H1 (cell line): ENCODE results near the gene PPP1R14C. TPM values are rescaled to one million over a fixed set of nuclear protein-coding genes. Genes with fewer than 3 reads are reported as not detected.

Source experiments
- RNF2 ChIP-seq: fragments of 200-900, 300-1000 bp; sonication (generic); IDR thresholded peaks from 2 replicates; pipeline ENCODE4 v1.7.1; 2016; ENCODE audit warnings: borderline replicate concordance, low read depth, mild to moderate bottlenecking, antibody characterized with exemption, low read length; ENCODE audit not compliant: poor library complexity, severe bottlenecking; ENCODE audit errors: missing control alignments
- RXRA ChIP-seq: IDR thresholded peaks from 2 replicates; pipeline ENCODE4 v1.6.1; 2011; ENCODE audit warnings: low read depth, mild to moderate bottlenecking, low read length, moderate library complexity; ENCODE audit not compliant: insufficient read depth
- polyA plus RNA-seq, 7 experiments: library from polyadenylated mRNA; depleted of rRNA in 3 of 7; stranded (reverse) in 5 of 7; unstranded in 2 of 7; fragments of >200 nt in 5 of 7; fragments of 200-250 nt in 2 of 7; gene quantifications; 1 replicate in 5 of 7; 2 replicates in 1 of 7; 4 replicates in 1 of 7; pipeline versions ENCODE4 v1.2.1 to v1.2.3, GENCODE V29; 2011 to 2013; ENCODE audit warnings: missing spikeins in 2 of 7, mixed read lengths in 2 of 7
- total RNA-seq: library from RNA; stranded (reverse); fragmentation: NEBNext Ultra II Directional; extraction: Animal tissue kit (Norgen Biotek cat#: 25700); gene quantifications from 2 replicates; pipeline ENCODE4 v1.2.1, GENCODE V29; 2021

PPP1R14C gene
- total and polyA plus RNA-seq, 2 of the 8 experiments (the other 6 are each of a cell fraction or from before 2014, with no cell fraction given), result 0.30 to 0.61 TPM

DNA sequence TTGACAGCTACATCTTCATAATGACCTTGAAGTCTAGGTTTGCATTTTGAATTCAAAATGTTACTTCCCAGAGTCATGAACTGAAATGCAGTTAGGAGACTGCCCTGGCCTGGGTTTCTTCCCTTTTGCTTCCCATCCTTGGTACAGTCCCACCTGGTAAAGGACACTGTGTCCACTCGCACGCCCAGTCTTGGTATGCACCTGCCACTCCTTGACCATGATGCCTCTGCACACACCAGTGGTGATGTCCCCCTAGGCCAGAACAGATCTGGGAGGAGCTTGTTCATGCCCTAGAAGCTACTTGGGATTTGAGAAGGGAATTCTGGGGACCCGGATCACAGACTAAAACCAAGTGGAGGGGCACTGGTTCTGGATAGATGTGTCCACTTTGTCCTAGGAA, 3.6 kb downstream of the PPP1R14C start (continued):
- TF ChIP-seq RNF2 (no peak), RXRA (no peak)
